H1 (cell line): ENCODE measurements around the gene OGDH. TPM values are rescaled to one million over a fixed set of nuclear protein-coding genes. Genes with fewer than 3 reads are reported as not detected.

Experiments used
- BCL11A ChIP-seq, 2 experiments: IDR thresholded peaks; one replicate each; pipeline ENCODE4 v1.6.1; 2011; ENCODE audit warnings: low read depth in 2 of 2, low read length in 2 of 2, mild to moderate bottlenecking in 2 of 2
- CEBPB ChIP-seq: IDR thresholded peaks from 2 replicates; pipeline ENCODE4 v1.6.1; 2012; ENCODE audit warnings: low read depth, low read length
- RAD21 ChIP-seq, 2 experiments: IDR thresholded peaks in 1 of 2; conservative IDR thresholded peaks in 1 of 2; 2 replicates each; pipeline ENCODE4 v1.6.1; 2011; ENCODE audit warnings: low read depth in 2 of 2, low read length in 2 of 2, improper control_type of control experiment in 1 of 2, inconsistent platforms in 1 of 2, mild to moderate bottlenecking in 1 of 2, moderate library complexity in 1 of 2
- polyA plus RNA-seq, 7 experiments: library from polyadenylated mRNA; depleted of rRNA in 3 of 7; stranded (reverse) in 5 of 7; unstranded in 2 of 7; fragments of >200 nt in 5 of 7; fragments of 200-250 nt in 2 of 7; gene quantifications; 1 replicate in 5 of 7; 2 replicates in 1 of 7; 4 replicates in 1 of 7; pipeline versions ENCODE4 v1.2.1 to v1.2.3, GENCODE V29; 2011 to 2013; ENCODE audit warnings: missing spikeins in 2 of 7, mixed read lengths in 2 of 7
- total RNA-seq: library from RNA; stranded (reverse); fragmentation: NEBNext Ultra II Directional; extraction: Animal tissue kit (Norgen Biotek cat#: 25700); gene quantifications from 2 replicates; pipeline ENCODE4 v1.2.1, GENCODE V29; 2021

The OGDH gene
- total and polyA plus RNA-seq, 2 of the 8 experiments (the other 6 are each of a cell fraction or from before 2014, with no cell fraction given), result 71.6 to 91.6 TPM

- TF ChIP-seq RAD21 (IDR thresholded peaks at IDR 0.05 in 1 of 2, conservative IDR thresholded peaks at IDR 0.05 in 1 of 2; ENCODE audit: low read depth in 2 of 2, low read length in 2 of 2), result no peak
- no peak for TF ChIP-seq CEBPB
- TF ChIP-seq BCL11A (IDR thresholded peaks at IDR 0.05; ENCODE audit: low read depth in 2 of 2, low read length in 2 of 2), result no peak
These were observed 14.8 kb downstream of the OGDH start (continued) for GRCh38 chr7:44621034-44621749.
